ENCODE measurements around the gene LRP10. TPM values are rescaled to one million over a fixed set of nuclear protein-coding genes. Genes with fewer than 3 reads are reported as not detected.

Gene LRP10
- total RNA-seq, 1 experiment from 2014 or later: 78.3 TPM

DNA sequence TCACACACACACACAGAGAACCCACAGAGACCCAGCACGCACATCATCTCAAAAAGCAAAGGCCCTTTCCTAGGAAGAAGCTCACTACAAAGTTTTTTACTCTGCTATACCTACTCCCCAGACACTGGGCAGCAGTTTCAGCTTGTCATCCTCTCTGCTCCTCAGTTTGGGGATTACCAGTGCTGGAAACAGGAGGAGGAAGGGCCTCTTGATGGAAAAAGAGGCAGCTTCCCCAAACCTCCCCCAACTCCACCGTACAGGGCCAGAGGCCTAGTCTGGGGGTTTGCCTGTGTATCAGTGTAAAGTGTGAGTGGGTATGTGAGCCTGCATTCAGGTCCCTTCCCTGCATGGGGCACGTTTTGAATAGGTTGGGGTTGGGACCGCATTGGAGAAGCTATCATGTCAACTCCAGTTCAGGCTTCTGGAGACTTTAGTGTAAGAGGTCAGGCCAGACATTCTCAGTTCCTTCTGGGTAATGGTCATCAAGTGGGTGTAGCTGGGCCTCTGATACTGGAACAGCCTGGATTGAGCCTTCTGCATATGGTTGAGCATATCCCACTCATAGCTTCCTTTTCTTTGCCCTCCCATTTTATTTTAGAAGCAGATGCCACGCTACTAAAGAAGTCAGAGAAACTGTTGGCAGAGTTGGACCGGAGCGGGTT, 12.7 kb downstream of the LRP10 start:
- Histone ChIP-seq H3K9me3 (ENCODE audit: control insufficient read depth, insufficient read depth, low read depth, low read length) (no peaks in the 10 kb centered on the region), H3K4me3 (ENCODE audit: low read depth in 2 of 2, low read length in 2 of 2) (no peak overlapping the region), H3K27me3 (ENCODE audit: control insufficient read depth, insufficient read depth, low read length) (no peaks in the 10 kb centered on the region), H3K27ac (ENCODE audit: low read length) (no peak overlapping the region), H3K4me1 (ENCODE audit: control insufficient read depth, insufficient read depth, low read length) (peaks cover 5% of the 10 kb centered on the region; the same call in 1 of the 2 replicates), H3K36me3 (ENCODE audit: control insufficient read depth, insufficient read depth, low read length) (no peaks in the 10 kb centered on the region)
- intact Hi-C loops (cut with micrococcal nuclease; ENCODE audit: unreplicated experiment): no loop called here
- no TSS peak for BruUV-seq (replicated peaks)
- TF ChIP-seq POLR2AphosphoS5 (IDR thresholded peaks at IDR 0.05; ENCODE audit: low read depth, low read length) (no peak), CTCF (IDR thresholded peaks at IDR 0.05) (no peak), REST (IDR thresholded peaks at IDR 0.05; ENCODE audit: insufficient read depth in 1 of 2, low read depth in 2 of 2, low read length in 1 of 2) (no peak)
- DNase-seq (ENCODE audit: low read depth, low spot score) (no peak), ATAC-seq (no peak)
- in situ Hi-C loops (cut with HindIII; ENCODE audit: low pct_unique_long_range_greater_than_20kb, low sequenced_read_pairs): no loop called here
- CTCF ChIA-PET: interaction anchor here (0.7 to 1.2 kb wide), 3 partner anchors 62 to 140 kb away, joined by 3 to 9 read pairs (median 3); no protein-coding TSS in a partner anchor
- POLR2A ChIA-PET: no interaction called here

DNA sequence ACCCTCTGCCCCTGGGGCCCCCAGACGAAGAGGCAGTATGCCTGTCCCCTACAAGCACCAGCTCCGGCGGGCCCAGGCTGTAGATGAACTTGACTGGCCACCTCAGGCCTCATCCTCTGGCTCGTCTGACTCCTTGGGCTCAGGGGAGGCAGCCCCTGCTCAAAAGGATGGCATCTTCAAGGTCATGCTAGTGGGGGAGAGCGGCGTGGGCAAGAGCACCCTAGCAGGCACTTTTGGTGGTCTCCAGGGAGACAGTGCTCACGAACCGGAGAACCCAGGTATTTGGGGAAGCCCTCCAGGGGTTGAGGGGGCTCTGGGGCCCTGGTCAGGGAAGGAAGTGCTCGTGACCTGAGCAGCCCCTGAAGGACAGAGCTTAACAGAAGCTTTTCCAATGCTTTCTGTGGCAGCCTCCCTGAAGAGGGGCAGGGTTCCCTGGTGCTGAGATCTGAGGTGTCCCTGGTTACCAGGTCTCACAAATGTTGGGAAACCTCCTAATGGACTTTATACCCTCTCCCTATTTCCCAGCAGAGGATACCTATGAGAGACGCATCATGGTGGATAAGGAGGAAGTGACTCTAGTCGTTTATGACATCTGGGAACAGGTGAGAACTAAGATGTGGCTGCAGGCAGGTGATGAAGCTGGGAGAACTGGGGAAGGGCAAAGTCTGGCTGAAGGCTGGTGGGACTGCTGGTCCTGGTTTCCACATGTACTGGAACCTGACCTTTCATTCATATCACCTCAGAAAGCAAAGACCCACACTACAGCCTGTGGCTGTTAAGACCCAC, 13.4 kb downstream of the LRP10 start:
- in situ Hi-C loops (cut with HindIII; ENCODE audit: low pct_unique_long_range_greater_than_20kb, low sequenced_read_pairs) (no loop called here), intact Hi-C loops (cut with micrococcal nuclease; ENCODE audit: unreplicated experiment) (no loop called here)
- TF ChIP-seq SIN3A (IDR thresholded peaks at IDR 0.05; ENCODE audit: borderline replicate concordance, insufficient read depth, low read depth, low read length) (no peak), CTCF (IDR thresholded peaks at IDR 0.05) (no peak), REST (IDR thresholded peaks at IDR 0.05; ENCODE audit: insufficient read depth in 1 of 2, low read depth in 2 of 2, low read length in 1 of 2) (no peak), TCF7L2 (IDR thresholded peaks at IDR 0.05; ENCODE audit: low read depth, low read length) (no peak)
- no TSS peak for BruUV-seq (replicated peaks)
- Histone ChIP-seq H3K27ac (ENCODE audit: low read length) (no peak overlapping the region), H3K36me3 (ENCODE audit: control insufficient read depth, insufficient read depth, low read length) (no peaks in the 10 kb centered on the region), H3K9me3 (ENCODE audit: control insufficient read depth, insufficient read depth, low read depth, low read length) (no peaks in the 10 kb centered on the region), H3K27me3 (ENCODE audit: control insufficient read depth, insufficient read depth, low read length) (no peaks in the 10 kb centered on the region), H3K4me3 (ENCODE audit: low read depth in 2 of 2, low read length in 2 of 2) (no peak overlapping the region), H3K4me1 (ENCODE audit: control insufficient read depth, insufficient read depth, low read length) (peaks cover 5% of the 10 kb centered on the region; the same call in 1 of the 2 replicates)
- ChIA-PET CTCF (interaction anchor here (1.2 kb wide), 1 partner anchor 62 kb away, joined by 9 read pairs; no protein-coding TSS in a partner anchor), POLR2A (interaction anchor here (0.6 kb wide), 1 partner anchor 25 kb away, joined by 5 read pairs; no protein-coding TSS in a partner anchor)
- no peak for DNase-seq (ENCODE audit: low read depth, low spot score)
- no peak for ATAC-seq

Data from Panc1 (cell line).